Spleen (tissue), 11 donors: ENCODE results near the gene IGHMBP2. TPM values are rescaled to one million over a fixed set of nuclear protein-coding genes. Genes with fewer than 3 reads are reported as not detected.
"Not testable (repeated sequence)": the region's sequence is repeated elsewhere in the genome, so short reads cannot be mapped to it uniquely, and the experiment has no call there.

Experiments used
- DNase-seq: peaks from one replicate; pipeline ENCODE4 v3.0.0-alpha.2; 2020
- H3K27ac ChIP-seq, 8 donors: fragments of 200-600 bp; sonication (generic) in 7 of 8; 1 replicate in 4 of 8; 2 replicates in 4 of 8; pipeline versions ENCODE4 v1.5.0 to v1.8.0; 2016 to 2021; ENCODE audit warnings: inconsistent platforms in 4 of 8, mild to moderate bottlenecking in 4 of 8, moderate library complexity in 1 of 8
- H3K27me3 ChIP-seq, 7 donors: fragments of 200-600 bp; sonication (generic) in 6 of 7; replicated peaks in 1 of 7; 1 replicate in 4 of 7; 2 replicates in 3 of 7; pipeline versions ENCODE4 v1.5.0 to v1.8.0; 2016 to 2021; ENCODE audit warnings: inconsistent platforms in 3 of 7, mild to moderate bottlenecking in 1 of 7
- H3K36me3 ChIP-seq, 6 donors: fragments of 200-600 bp; sonication (generic) in 5 of 6; 1 replicate in 4 of 6; 2 replicates in 2 of 6; pipeline versions ENCODE4 v1.5.0 to v1.8.0; 2016 to 2021; ENCODE audit warnings: inconsistent platforms in 2 of 6
- H3K4me1 ChIP-seq, 6 donors: fragments of 200-600 bp; sonication (generic) in 5 of 6; 1 replicate in 3 of 6; 2 replicates in 3 of 6; pipeline versions ENCODE4 v1.5.0 to v1.8.0; 2016 to 2021; ENCODE audit warnings: inconsistent platforms in 3 of 6
- H3K4me3 ChIP-seq, 8 donors: fragments of 200-600 bp; sonication (generic) in 7 of 8; 1 replicate in 4 of 8; 2 replicates in 4 of 8; pipeline versions ENCODE4 v1.5.0 to v1.8.0; 2016 to 2021; ENCODE audit warnings: inconsistent platforms in 4 of 8, mild to moderate bottlenecking in 4 of 8, moderate library complexity in 2 of 8
- H3K9me3 ChIP-seq, 8 donors: fragments of 200-600 bp; sonication (generic) in 7 of 8; 1 replicate in 4 of 8; 2 replicates in 4 of 8; pipeline versions ENCODE4 v1.5.0 to v1.8.0; 2016 to 2021; ENCODE audit warnings: inconsistent platforms in 4 of 8
- CTCF ChIP-seq, 11 experiments: fragments of 200-600 bp in 7 of 11; fragments of 450-650 bp in 4 of 11; sonication (generic) in 4 of 11; IDR thresholded peaks in 8 of 11; conservative IDR thresholded peaks in 3 of 11; 1 replicate in 7 of 11; 2 replicates in 4 of 11; pipeline versions ENCODE4 v1.4.0 to v1.8.0; 2016 to 2021; ENCODE audit warnings: antibody characterized with exemption in 11 of 11, inconsistent platforms in 4 of 11, mild to moderate bottlenecking in 1 of 11
- POLR2A ChIP-seq, 3 donors: fragments of 450-650 bp; IDR thresholded peaks; one replicate each; pipeline ENCODE4 v1.5.1; 2017; ENCODE audit warnings: antibody characterized with exemption in 3 of 3, mild to moderate bottlenecking in 1 of 3
- POLR2AphosphoS5 ChIP-seq, 3 donors: sonication (generic); formaldehyde crosslinking; IDR thresholded peaks; one replicate each; pipeline ENCODE4 v1.5.1; 2017; ENCODE audit warnings: antibody characterized with exemption in 3 of 3
- WGBS, 5 donors: extraction: QIAGEN DNeasy Blood & Tissue Kit in 3 of 5; methylation state at CpG; one replicate each; pipeline versions ENCODE4 v1.1.5 to v1.1.7; 2013 to 2018; 5-methylcytosine and 5-hydroxymethylcytosine counted together
- intact Hi-C: fragments of 100-400 bp; cut with DNase I; formaldehyde crosslinking; loops from one replicate; pipeline ENCODE4 v1.15.0; 2023; ENCODE audit warnings: low total_unique reads
- polyA plus RNA-seq, 3 donors: library from polyadenylated mRNA; stranded (reverse); fragments of 200-250 nt; gene quantifications; one replicate each; pipeline ENCODE4 v1.2.1, GENCODE V29; 2013
- total RNA-seq, 7 donors: library from RNA; depleted of rRNA in 3 of 7; stranded (reverse); fragments of >200 nt in 3 of 7; fragmentation: NEBNext Ultra II Directional in 4 of 7; extraction: Animal tissue kit (Norgen Biotek cat#: 25700) in 4 of 7; gene quantifications; one replicate each; pipeline versions ENCODE4 v1.1.0 to v1.2.1, GENCODE V29; 2016 to 2021
- donor health status: healthy with polysubstance abuse.
- donor health status: DM: no; HTN: no; CAD: no; lungs with moderate emphysema.
- donor health status: DM: no; HTN: no; CAD: no.
- donor health status: Bipolar disorder and iron deficiency.
- donor health status: healthy.
- donor health status: DM: no; HTN: no; CAD: no.
- donor health status: DM: yes; HTN: yes; CAD: no.

Gene IGHMBP2
- total and polyA plus RNA-seq, 10 donors: 8.2 to 31.6 (median 24.6) TPM

GRCh38 chr11:68969386-68969785 lies 65.7 kb downstream of the IGHMBP2 start:
- intact Hi-C loops: no loop called here
- Histone ChIP-seq H3K9me3 (no peaks in the 10 kb centered on the region), H3K27me3 (peaks cover 0 to 45% (median 0%) of the 10 kb centered on the region in 7 donors), H3K4me3 (no peak overlapping the region), H3K27ac (no peak overlapping the region), H3K36me3 (no peaks in the 10 kb centered on the region), H3K4me1 (no peaks in the 10 kb centered on the region)
- no peak for TF ChIP-seq POLR2AphosphoS5 (IDR thresholded peaks at IDR 0.05)
- no peak for TF ChIP-seq CTCF (IDR thresholded peaks at IDR 0.05 in 8 of 11, conservative IDR thresholded peaks at IDR 0.05 in 3 of 11)
- no peak for TF ChIP-seq POLR2A (IDR thresholded peaks at IDR 0.05)
- 77 to 85% (median 79%) methylated on average over 8 of the region's 8 CpGs for WGBS, 5 donors
- peak; percentile 17 for DNase-seq

- H3K4me3 ChIP-seq: no peak overlapping the region
- no peaks in the 10 kb centered on the region for H3K36me3 ChIP-seq
- no peaks in the 10 kb centered on the region for H3K9me3 ChIP-seq
- H3K4me1 ChIP-seq: no peaks in the 10 kb centered on the region
- no peak overlapping the region for H3K27ac ChIP-seq
- intact Hi-C loops: no loop called here
- DNase-seq: peak; percentile 29
- TF ChIP-seq POLR2AphosphoS5 (IDR thresholded peaks at IDR 0.05) (no peak), CTCF (IDR thresholded peaks at IDR 0.05 in 8 of 11, conservative IDR thresholded peaks at IDR 0.05 in 3 of 11) (no peak), POLR2A (IDR thresholded peaks at IDR 0.05) (no peak)
- WGBS, 5 donors: 77 to 89% (median 83%) methylated on average over 8 of the region's 8 CpGs
- H3K27me3 ChIP-seq: peaks cover 0 to 41% (median 0%) of the 10 kb centered on the region in 7 donors
Measured at GRCh38 chr11:68970921-68971636, 67.4 kb downstream of the IGHMBP2 start.

- no peak overlapping the region for H3K27ac ChIP-seq
- H3K27me3 ChIP-seq: peaks cover 0 to 38% (median under 1%) of the 10 kb centered on the region in 7 donors
- H3K9me3 ChIP-seq: no peaks in the 10 kb centered on the region
- no peaks in the 10 kb centered on the region for H3K4me1 ChIP-seq
- TF ChIP-seq POLR2AphosphoS5 (IDR thresholded peaks at IDR 0.05) (no peak), CTCF (IDR thresholded peaks at IDR 0.05 in 8 of 11, conservative IDR thresholded peaks at IDR 0.05 in 3 of 11) (no peak), POLR2A (IDR thresholded peaks at IDR 0.05) (no peak)
- WGBS, 5 donors: 70 to 82% (median 76%) methylated on average over 4 of the region's 4 CpGs
- DNase-seq: peak; percentile 6
- no peaks in the 10 kb centered on the region for H3K36me3 ChIP-seq
- no peak overlapping the region for H3K4me3 ChIP-seq
- intact Hi-C loops: no loop called here
Measured at GRCh38 chr11:68973219-68973618, 69.5 kb downstream of the IGHMBP2 start.

- WGBS, 5 donors: 71 to 88% (median 83%) methylated on average over 11 to 12 of the region's 12 CpGs
- H3K4me3 ChIP-seq, H3K36me3 ChIP-seq, H3K27ac ChIP-seq, H3K4me1 ChIP-seq, H3K9me3 ChIP-seq, intact Hi-C loops: not testable (repeated sequence)
- DNase-seq: peak; percentile 25
- peaks cover 0 to 39% (median 2%) of the 10 kb centered on the region in 7 donors for H3K27me3 ChIP-seq
Measured at GRCh38 chr11:68973706-68974105, 70.0 kb downstream of the IGHMBP2 start.
